GM18858 (cell line): ENCODE data around the gene RPL31.
A peak's percentile ranks its signal among the peaks of the same experiment; 100 is the strongest.

Experiments used
- ATAC-seq: cut with Tn5 transposase; IDR thresholded peaks from one replicate; pipeline ENCODE4 v1.9.1; 2021; ENCODE audit not compliant: unreplicated experiment

RPL31 gene

GRCh38 chr2:100993294-100993693, 8.8 kb upstream of the RPL31 start:
- ATAC-seq: no peak

- no peak for ATAC-seq
Observed at GRCh38 chr2:100995309-100996075, 6.6 kb upstream of the RPL31 start.

- no peak for ATAC-seq
Observed at GRCh38 chr2:100997509-100998234, 4.4 kb upstream of the RPL31 start.

GRCh38 chr2:100998235-100998573, 3.9 kb upstream of the RPL31 start:
- ATAC-seq: no peak

- ATAC-seq: no peak
Observed at GRCh38 chr2:100999995-101000394, 2.1 kb upstream of the RPL31 start.

- no peak for ATAC-seq
Observed at GRCh38 chr2:101002562-101003277, 631 bp downstream of the RPL31 start.

- ATAC-seq: no peak
Observed at GRCh38 chr2:101003278-101003775, 1.2 kb downstream of the RPL31 start.

- ATAC-seq: no peak
Observed at GRCh38 chr2:101004620-101005325, 2.7 kb downstream of the RPL31 start.

GRCh38 chr2:101006065-101006715, 4.1 kb downstream of the RPL31 start:
- ATAC-seq: no peak

- no peak for ATAC-seq
Observed at GRCh38 chr2:101007415-101008345, 5.6 kb downstream of the RPL31 start.

- ATAC-seq: no peak
Observed at GRCh38 chr2:101011152-101011551, 9.1 kb downstream of the RPL31 start.

- ATAC-seq: peak; percentile 87
Observed at GRCh38 chr2:101012054-101012705, 10.1 kb downstream of the RPL31 start.

GRCh38 chr2:101012706-101013181, 10.7 kb downstream of the RPL31 start:
- ATAC-seq: no peak

- no peak for ATAC-seq
Observed at GRCh38 chr2:101014264-101014857, 12.3 kb downstream of the RPL31 start.

GRCh38 chr2:101017371-101017770, 15.3 kb downstream of the RPL31 start:
- ATAC-seq: no peak

GRCh38 chr2:101018934-101019333, 16.8 kb downstream of the RPL31 start:
- ATAC-seq: no peak

GRCh38 chr2:101022221-101022620, 20.1 kb downstream of the RPL31 start:
- ATAC-seq: no peak

- ATAC-seq: no peak
Observed at GRCh38 chr2:101023327-101024107, 21.4 kb downstream of the RPL31 start.
